IgD-negative memory B cell (primary cell): ENCODE data around the gene AGO1. TPM values are rescaled to one million over a fixed set of nuclear protein-coding genes. Genes with fewer than 3 reads are reported as not detected.
"Not testable (repeated sequence)": the region's sequence is repeated elsewhere in the genome, so short reads cannot be mapped to it uniquely, and the experiment has no call there.

Source experiments
- H3K27ac Mint-ChIP-seq, 3 donors: one replicate each; pipeline ENCODE4 v1.8.0; 2020 to 2022; ENCODE audit warnings: mild to moderate bottlenecking in 3 of 3, mixed read lengths in 3 of 3, moderate library complexity in 1 of 3
- H3K27me3 Mint-ChIP-seq: one replicate; pipeline ENCODE4 v1.8.0; 2021; ENCODE audit warnings: mixed read lengths
- H3K36me3 Mint-ChIP-seq: one replicate; pipeline ENCODE4 v1.8.0; 2020; ENCODE audit warnings: mild to moderate bottlenecking, mixed read lengths
- H3K4me1 Mint-ChIP-seq, 3 donors: one replicate each; pipeline ENCODE4 v1.8.0; 2020 to 2022; ENCODE audit warnings: mixed read lengths in 3 of 3, mild to moderate bottlenecking in 1 of 3
- H3K4me3 Mint-ChIP-seq, 4 donors: one replicate each; pipeline ENCODE4 v1.8.0; 2020 to 2022; ENCODE audit warnings: mild to moderate bottlenecking in 4 of 4, mixed read lengths in 4 of 4, moderate library complexity in 3 of 4
- H3K9me3 Mint-ChIP-seq, 3 donors: one replicate each; pipeline ENCODE4 v1.8.0; 2020 to 2021; ENCODE audit warnings: mixed read lengths in 3 of 3, mild to moderate bottlenecking in 1 of 3
- polyA plus RNA-seq: library from polyadenylated mRNA; unstranded; fragments of 300-500 nt; fragmentation: Illumina TruSeq; gene quantifications from one replicate; pipeline ENCODE4 v1.2.3, GENCODE V29; 2021

Gene AGO1
- polyA plus RNA-seq, 1 donor from 2014 or later, result 6.2 TPM

DNA sequence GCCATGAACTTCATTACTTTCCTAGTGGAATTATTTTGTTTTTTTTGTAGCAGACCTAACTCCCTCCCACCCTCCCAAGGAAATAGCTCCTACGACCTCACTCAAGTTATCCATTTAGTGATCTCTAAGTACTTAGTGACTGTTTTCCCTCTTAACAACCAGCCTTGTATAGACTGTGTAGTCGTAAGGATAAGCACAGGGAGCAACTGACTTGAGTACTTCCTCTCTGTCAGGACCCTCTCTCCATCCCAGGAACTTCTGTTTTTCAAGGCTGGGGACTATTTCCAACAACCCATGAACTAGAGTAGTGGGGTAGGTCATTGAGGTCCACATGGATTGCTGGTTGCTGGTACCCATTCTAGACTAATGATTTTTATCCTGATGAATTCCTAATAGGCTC is 1.9 kb downstream of the AGO1 start:
- H3K9me3 Mint-ChIP-seq, result no peaks in the 10 kb centered on the region
- peak overlapping the region in 3 of 4 donors; percentile 33 to 46 (median 33) for H3K4me3 Mint-ChIP-seq
- peaks cover 30 to 34% (median 31%) of the 10 kb centered on the region in 3 donors for H3K4me1 Mint-ChIP-seq
- H3K27me3 Mint-ChIP-seq, result no peaks in the 10 kb centered on the region
- peak overlapping the region; percentile 26 to 85 (median 80) for H3K27ac Mint-ChIP-seq
- H3K36me3 Mint-ChIP-seq, result peaks cover 5% of the 10 kb centered on the region

DNA sequence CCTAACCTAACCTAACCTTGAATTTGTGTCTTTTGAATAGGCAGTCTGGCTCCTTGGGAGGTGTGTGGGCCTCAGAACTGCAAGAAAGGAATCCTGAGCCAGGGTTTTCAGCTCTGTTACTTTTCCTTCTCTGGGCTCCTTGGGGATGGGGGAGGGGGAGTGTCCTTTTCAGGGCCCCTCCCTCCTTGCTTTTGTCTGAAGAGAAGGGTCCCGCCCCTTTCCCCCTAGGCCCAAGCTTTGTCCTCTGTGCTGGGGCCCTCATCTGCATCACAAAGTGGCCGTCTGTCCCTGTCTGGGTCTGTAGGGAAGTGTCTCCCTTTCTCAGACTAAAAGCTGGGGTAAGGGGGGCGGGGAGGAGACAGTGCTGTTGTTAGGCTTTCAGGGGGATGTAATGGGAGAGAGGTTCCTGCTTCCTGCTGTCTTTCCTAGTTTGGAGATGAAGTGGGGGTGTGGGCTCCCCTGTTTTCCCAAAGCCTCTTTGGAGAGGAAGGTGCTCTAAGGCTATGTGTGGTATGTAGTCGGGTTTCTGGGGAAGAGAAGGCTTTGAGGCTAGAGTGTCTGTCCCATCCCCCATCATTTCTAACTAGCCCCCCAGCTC is 3.1 kb downstream of the AGO1 start:
- H3K4me1 Mint-ChIP-seq, result peaks cover 31 to 35% (median 34%) of the 10 kb centered on the region in 3 donors
- peak overlapping the region; percentile 26 to 93 (median 80) for H3K27ac Mint-ChIP-seq
- no peaks in the 10 kb centered on the region for H3K9me3 Mint-ChIP-seq
- H3K27me3 Mint-ChIP-seq, result no peaks in the 10 kb centered on the region
- H3K36me3 Mint-ChIP-seq, result peaks cover 7% of the 10 kb centered on the region
- H3K4me3 Mint-ChIP-seq, result peak overlapping the region in 2 of 4 donors; percentile 46 to 80

DNA sequence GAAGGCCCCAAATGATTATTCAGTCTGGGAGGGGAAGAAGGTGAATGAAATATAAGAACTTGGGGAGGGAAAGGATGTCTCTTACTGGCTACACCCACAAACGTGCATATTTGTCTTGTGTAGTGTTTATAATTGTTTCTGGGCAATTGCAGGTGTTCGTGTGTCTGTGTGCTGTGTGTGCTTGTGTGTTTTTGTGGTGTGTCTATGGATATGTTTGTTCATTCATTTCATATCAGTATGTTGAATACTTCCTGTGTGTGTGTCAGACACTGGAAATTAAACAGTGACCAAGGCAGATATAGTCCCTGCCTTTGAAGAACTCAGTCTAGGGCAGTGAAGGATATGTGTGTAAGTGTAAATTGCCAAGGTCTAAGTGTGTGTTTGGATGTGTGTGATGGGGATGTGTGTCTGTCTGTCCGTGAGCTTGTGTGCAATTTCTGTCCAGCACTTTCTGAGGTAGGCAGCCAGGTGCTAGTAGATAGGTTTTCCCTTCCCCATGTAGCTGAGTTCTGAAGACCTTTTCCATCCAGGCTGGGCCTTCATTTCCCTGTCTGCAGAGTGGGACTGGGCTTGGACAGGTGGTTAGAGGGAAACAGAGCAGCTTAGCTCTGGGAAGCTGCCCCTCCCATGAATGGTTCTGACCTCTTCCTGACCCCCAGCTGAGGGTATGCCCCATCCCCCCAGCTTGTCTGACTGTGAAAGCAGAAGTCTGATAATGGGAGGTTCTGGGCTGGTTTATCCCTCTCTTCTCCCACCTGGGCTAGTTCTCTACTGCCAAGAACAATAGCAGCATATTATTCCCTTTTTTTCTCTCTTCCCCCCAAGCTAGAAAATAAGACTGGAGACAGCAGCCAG is 3.8 kb downstream of the AGO1 start:
- peak overlapping the region; percentile 4 to 80 (median 30) for H3K4me3 Mint-ChIP-seq
- H3K4me1 Mint-ChIP-seq, result peaks cover 32 to 36% (median 36%) of the 10 kb centered on the region in 3 donors
- no peaks in the 10 kb centered on the region for H3K27me3 Mint-ChIP-seq
- peak overlapping the region; percentile 26 to 93 (median 80) for H3K27ac Mint-ChIP-seq
- peaks cover 8% of the 10 kb centered on the region for H3K36me3 Mint-ChIP-seq
- no peaks in the 10 kb centered on the region for H3K9me3 Mint-ChIP-seq

DNA sequence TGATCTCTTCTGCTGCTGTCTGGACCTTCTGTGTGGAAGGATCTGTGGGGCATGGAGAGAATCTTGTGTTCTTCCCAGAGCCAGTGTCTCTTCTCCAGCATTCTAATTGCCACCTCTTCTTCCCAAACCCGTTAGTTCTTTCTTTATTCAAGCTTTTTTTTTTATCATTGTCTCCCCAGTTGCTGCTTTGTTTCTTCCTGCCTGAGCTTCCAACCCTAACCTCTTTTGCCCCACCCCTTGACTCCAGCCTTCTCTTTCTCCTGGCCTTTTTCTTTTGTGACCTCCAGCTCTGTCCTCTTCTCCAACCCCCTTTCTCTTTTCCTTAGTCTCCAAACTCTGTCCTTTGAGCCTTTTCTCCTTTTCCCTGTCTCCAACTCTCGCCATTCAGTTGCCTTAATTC is 4.5 kb downstream of the AGO1 start:
- H3K4me3 Mint-ChIP-seq, result peak overlapping the region in 2 of 4 donors; percentile 23 to 46

DNA sequence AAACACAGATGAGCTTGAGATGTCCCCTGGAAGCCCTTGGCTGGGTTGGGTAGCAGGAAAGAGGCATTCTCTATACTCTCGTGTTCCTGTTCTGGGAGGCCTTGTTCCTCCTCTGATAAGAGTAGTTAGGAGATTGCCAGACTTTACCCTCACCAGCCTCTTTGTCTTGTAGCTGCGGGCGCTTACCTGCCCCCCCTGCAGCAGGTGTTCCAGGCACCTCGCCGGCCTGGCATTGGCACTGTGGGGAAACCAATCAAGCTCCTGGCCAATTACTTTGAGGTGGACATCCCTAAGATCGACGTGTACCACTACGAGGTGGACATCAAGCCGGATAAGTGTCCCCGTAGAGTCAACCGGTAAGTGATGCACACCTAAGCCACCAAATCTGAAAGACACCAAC is 5.2 kb downstream of the AGO1 start:
- H3K27ac Mint-ChIP-seq, result peak overlapping the region in 1 of 3 donors; percentile 31
- peaks cover 33 to 36% (median 36%) of the 10 kb centered on the region in 3 donors for H3K4me1 Mint-ChIP-seq
- peaks cover 8% of the 10 kb centered on the region for H3K36me3 Mint-ChIP-seq
- H3K27me3 Mint-ChIP-seq, result no peaks in the 10 kb centered on the region
- no peak overlapping the region for H3K4me3 Mint-ChIP-seq
- H3K9me3 Mint-ChIP-seq, result no peaks in the 10 kb centered on the region

More for the DNA sequence above, 4.5 kb downstream of the AGO1 start:
- Mint-ChIP-seq H3K27ac (peak overlapping the region; percentile 26 to 93 (median 88)), H3K9me3 (no peaks in the 10 kb centered on the region), H3K27me3 (no peaks in the 10 kb centered on the region), H3K4me1 (peaks cover 34 to 36% (median 36%) of the 10 kb centered on the region in 3 donors), H3K36me3 (peaks cover 8% of the 10 kb centered on the region)

DNA sequence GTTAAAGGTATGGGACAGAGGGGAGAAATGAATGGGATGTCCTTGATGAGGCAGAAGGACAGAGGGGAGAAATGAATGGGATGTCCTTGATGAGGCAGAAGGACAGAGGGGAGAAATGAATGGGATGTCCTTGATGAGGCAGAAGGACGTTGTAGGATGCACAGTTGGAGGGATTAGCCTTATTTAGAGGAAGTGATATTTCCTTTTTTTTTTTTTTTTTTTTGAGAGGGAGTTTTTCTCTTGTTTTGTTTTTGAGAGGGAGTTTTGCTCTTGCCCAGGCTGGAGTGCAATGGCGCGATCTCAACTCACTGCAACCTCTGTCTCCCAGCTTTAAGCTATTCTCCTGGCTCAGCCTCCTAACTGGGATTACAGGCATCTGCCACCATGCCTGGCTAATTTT is 6.0 kb downstream of the AGO1 start:
- Mint-ChIP-seq H3K4me3 (peak overlapping the region in 1 of 4 donors; percentile 72), H3K4me1 (peaks cover 33 to 38% (median 37%) of the 10 kb centered on the region in 3 donors)
- not testable (repeated sequence) for H3K27ac Mint-ChIP-seq, H3K27me3 Mint-ChIP-seq, H3K9me3 Mint-ChIP-seq, H3K36me3 Mint-ChIP-seq

DNA sequence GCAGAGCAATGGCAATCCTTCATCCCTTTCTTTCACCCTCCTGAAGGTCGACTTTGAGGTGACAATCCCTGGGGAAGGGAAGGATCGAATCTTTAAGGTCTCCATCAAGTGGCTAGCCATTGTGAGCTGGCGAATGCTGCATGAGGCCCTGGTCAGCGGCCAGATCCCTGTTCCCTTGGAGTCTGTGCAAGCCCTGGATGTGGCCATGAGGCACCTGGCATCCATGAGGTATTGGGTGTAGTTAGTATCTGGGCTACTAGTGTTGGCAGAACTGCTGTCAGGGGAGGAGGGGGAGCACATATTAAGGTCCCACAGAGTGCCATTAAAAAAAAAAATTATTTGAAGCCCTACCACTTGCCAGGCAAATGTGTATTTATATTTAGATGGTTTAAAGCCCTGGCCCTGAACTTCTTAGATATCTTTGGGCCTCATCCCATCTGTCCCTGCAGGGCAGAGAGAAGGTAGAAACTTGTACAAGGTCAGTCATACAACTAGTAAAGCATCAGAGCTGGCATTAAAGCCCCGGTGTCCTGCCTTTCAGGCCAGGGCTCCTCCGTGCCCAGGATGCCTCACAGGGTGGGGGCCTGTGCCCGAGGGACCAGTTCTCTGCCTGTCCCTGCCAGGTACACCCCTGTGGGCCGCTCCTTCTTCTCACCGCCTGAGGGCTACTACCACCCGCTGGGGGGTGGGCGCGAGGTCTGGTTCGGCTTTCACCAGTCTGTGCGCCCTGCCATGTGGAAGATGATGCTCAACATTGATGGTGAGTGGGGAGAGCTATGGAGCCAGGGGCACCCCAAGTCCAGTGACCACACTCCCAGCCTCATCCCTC is 10.3 kb downstream of the AGO1 start:
- peak overlapping the region; percentile 83 to 96 (median 87) for H3K27ac Mint-ChIP-seq
- peaks cover 20 to 22% (median 20%) of the 10 kb centered on the region in 3 donors for H3K4me1 Mint-ChIP-seq
- no peaks in the 10 kb centered on the region for H3K27me3 Mint-ChIP-seq
- no peaks in the 10 kb centered on the region for H3K9me3 Mint-ChIP-seq
- H3K4me3 Mint-ChIP-seq, result no peak overlapping the region
- peaks cover 8% of the 10 kb centered on the region for H3K36me3 Mint-ChIP-seq

DNA sequence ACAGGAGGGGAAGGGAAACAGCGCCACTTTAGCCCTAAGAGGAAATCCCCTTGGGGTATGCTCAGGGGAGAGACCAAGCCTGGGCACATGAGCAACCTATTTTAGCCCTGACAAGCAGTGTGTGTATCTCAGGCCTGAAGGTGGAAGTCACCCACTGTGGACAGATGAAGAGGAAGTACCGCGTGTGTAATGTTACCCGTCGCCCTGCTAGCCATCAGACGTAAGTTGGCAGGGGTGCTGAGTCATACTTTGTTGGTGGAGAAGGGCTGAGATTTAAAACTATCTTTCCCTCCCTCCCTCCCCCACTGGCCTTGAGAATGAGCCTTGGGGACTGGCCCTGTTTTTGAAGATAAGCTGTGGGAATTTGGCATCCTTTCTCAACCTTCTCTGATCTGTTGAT is 11.2 kb downstream of the AGO1 start:
- peaks cover 3% of the 10 kb centered on the region for H3K36me3 Mint-ChIP-seq
- H3K4me3 Mint-ChIP-seq, result peak overlapping the region in 2 of 4 donors; percentile 9 to 10
- H3K9me3 Mint-ChIP-seq, result no peaks in the 10 kb centered on the region

DNA sequence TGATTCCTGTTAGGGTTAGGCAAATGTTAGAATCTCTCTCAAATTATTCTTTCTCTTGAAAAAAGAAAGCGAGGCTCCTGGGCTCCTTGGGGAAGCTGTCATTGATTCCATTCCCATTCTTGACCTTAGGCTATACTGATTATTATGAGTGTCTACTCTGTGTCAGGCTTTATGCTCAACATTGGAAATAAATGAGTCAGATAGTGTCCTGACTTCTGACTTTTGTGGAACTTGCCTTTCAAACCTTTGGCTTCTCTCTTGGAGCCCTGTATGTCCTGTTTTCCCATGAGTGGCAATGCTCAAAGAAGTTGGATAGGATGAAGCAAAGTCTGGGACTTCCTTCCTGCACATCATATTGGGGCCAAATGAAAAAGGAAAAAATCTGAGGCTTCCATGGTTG is 11.6 kb downstream of the AGO1 start:
- Mint-ChIP-seq H3K9me3 (no peaks in the 10 kb centered on the region), H3K4me3 (no peak overlapping the region), H3K36me3 (peaks cover 3% of the 10 kb centered on the region), H3K4me1 (peaks cover 16 to 20% (median 17%) of the 10 kb centered on the region in 3 donors), H3K27ac (peak overlapping the region; percentile 83 to 96 (median 87)), H3K27me3 (no peaks in the 10 kb centered on the region)

More for the DNA sequence above, 11.2 kb downstream of the AGO1 start:
- no peaks in the 10 kb centered on the region for H3K27me3 Mint-ChIP-seq
- H3K4me1 Mint-ChIP-seq, result peaks cover 16 to 20% (median 17%) of the 10 kb centered on the region in 3 donors
- peak overlapping the region; percentile 83 to 96 (median 87) for H3K27ac Mint-ChIP-seq

DNA sequence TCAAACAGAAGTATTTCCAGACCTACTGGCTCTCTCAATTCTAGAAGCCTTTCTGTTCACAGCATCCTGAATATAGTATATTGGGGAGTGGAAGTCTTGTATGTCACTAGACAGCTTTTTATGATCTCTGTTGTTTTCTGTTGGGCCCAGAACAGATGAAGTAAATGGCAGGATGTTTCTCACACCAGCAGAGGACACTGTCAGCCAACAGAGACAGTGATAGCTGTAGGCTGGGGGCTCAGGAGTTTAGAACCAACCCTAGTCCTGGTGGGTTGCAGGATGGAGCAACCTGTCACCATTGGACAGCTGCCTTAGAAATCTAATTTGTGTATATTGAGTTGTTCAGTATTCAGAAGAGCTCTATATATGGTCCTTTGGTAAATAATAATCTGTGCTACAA is 16.9 kb downstream of the AGO1 start:
- peaks cover 3 to 7% (median 6%) of the 10 kb centered on the region in 3 donors for H3K4me1 Mint-ChIP-seq
- H3K9me3 Mint-ChIP-seq, result no peaks in the 10 kb centered on the region
- H3K27ac Mint-ChIP-seq, result no peak overlapping the region
- peaks cover 5% of the 10 kb centered on the region for H3K36me3 Mint-ChIP-seq
- no peaks in the 10 kb centered on the region for H3K27me3 Mint-ChIP-seq
- peak overlapping the region in 1 of 4 donors; percentile 12 for H3K4me3 Mint-ChIP-seq

DNA sequence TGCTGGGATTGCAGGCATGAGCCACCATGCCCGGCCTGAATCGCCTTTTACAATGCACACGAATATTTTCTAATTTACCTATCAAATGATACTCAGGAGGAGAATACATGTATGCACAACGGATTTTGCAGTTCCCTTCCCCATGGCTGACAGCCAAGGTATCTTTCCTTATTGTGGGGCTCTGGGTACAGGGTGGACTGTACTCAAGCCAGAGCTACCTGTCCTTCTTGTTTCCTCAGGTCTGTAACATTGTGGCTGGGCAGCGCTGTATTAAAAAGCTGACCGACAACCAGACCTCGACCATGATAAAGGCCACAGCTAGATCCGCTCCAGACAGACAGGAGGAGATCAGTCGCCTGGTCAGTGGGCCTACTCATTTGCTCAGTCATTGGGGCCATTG is 18.2 kb downstream of the AGO1 start:
- peaks cover 5% of the 10 kb centered on the region for H3K36me3 Mint-ChIP-seq
- no peaks in the 10 kb centered on the region for H3K27me3 Mint-ChIP-seq
- H3K4me3 Mint-ChIP-seq, result no peak overlapping the region
- peaks cover 0 to 3% (median 0%) of the 10 kb centered on the region in 3 donors for H3K4me1 Mint-ChIP-seq
- H3K27ac Mint-ChIP-seq, result no peak overlapping the region
- no peaks in the 10 kb centered on the region for H3K9me3 Mint-ChIP-seq

DNA sequence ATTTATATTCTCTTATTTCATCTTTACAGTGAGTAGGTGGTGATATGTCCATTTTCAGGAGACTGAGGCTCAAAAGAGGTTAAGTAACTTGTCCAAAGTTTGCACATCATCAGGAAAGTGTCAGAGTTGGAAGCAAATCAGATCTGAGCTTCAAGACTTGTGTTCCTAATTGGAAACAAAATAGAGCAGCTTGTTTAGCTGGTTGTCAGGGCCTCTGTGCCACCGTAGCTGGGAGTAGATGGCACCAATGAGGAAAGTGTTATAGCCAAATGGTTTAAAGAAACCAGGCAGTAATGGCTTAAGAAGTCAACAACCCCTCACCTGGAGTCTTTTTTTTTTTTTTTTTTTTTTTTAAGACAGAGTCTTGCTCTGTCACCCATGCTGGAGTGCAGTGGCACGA is 19.7 kb downstream of the AGO1 start:
- Mint-ChIP-seq H3K4me3 (no peak overlapping the region), H3K27me3 (no peaks in the 10 kb centered on the region), H3K4me1 (no peaks in the 10 kb centered on the region), H3K36me3 (peaks cover 8% of the 10 kb centered on the region), H3K27ac (no peak overlapping the region), H3K9me3 (no peaks in the 10 kb centered on the region)

DNA sequence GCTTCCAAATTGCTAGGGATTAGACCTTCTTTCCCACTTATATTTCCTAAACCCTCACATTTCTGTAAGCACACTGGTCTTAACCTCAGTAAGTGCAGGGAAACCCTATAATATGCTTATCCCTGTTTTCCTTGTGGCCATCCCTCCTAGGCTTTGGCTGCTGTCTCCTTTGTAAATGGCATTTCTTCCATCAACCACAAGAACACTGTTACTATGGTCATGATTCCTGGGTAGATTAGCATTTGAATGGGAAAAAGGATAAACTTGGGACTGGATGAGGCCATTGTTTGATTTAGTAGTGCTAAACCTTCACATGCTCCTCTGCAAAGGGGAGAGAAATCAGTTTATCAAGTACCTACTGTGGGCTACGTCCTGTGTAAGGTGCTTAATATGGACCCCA is 31.7 kb downstream of the AGO1 start:
- Mint-ChIP-seq H3K27me3 (no peaks in the 10 kb centered on the region), H3K9me3 (no peaks in the 10 kb centered on the region), H3K36me3 (peaks cover 15% of the 10 kb centered on the region), H3K27ac (no peak overlapping the region), H3K4me1 (no peaks in the 10 kb centered on the region), H3K4me3 (no peak overlapping the region)

DNA sequence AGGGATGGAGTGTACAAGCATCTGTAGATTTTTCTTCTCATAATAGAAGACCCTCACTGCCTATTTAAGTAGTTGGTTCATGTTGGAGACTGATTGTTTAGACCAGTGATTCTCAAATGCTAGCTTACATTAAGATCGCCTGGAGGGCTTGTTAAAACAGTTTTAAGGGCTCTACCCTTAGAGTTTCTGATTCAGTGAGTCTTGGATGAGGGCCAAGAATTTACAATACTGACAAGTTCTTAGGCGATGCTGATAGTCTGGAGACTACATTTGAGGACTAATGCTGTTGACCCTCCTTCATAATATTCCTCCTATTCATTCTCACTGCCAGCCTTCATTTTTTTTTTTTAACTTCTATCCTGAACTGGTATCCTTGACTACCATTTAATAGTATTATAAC is 32.7 kb downstream of the AGO1 start:
- H3K9me3 Mint-ChIP-seq, result no peaks in the 10 kb centered on the region
- H3K27ac Mint-ChIP-seq, result no peak overlapping the region
- H3K36me3 Mint-ChIP-seq, result peaks cover 15% of the 10 kb centered on the region
- H3K27me3 Mint-ChIP-seq, result no peaks in the 10 kb centered on the region
- H3K4me1 Mint-ChIP-seq, result no peaks in the 10 kb centered on the region
- H3K4me3 Mint-ChIP-seq, result no peak overlapping the region

DNA sequence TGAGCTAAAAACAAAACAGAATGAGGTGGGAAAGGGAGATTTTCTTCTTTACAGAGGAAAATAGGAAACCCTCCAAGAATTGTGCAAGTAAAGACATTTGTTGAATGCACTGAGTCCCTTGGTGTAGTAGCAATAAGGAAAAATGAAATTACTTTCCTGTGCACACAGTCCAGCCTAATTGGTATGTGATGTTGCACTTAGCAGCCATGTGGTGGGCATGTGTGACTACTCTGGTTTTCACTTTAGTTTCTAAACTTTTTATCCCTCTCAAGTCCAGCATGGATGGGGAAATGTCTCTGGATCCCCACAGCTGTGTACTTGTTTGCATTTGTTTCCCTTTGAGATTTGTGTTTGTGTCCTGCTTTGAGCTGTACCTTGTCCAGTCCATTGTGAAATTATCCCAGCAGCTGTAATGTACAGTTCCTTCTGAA is 40.8 kb downstream of the AGO1 start:
- Mint-ChIP-seq H3K27ac (peak overlapping the region in 2 of 3 donors; percentile 35 to 78), H3K36me3 (peaks cover 4% of the 10 kb centered on the region), H3K27me3 (no peaks in the 10 kb centered on the region), H3K4me1 (peaks cover 8 to 15% (median 9%) of the 10 kb centered on the region in 3 donors), H3K9me3 (no peaks in the 10 kb centered on the region), H3K4me3 (peak overlapping the region in 1 of 4 donors; percentile 39)
